ENCODE data around the gene ARHGAP4.

GRCh38 chrX:153934762-153935325 lies 8.8 kb upstream of the ARHGAP4 start, which contains the start of gene NAA10:
- TF ChIP-seq EZH2 (IDR thresholded peaks at IDR 0.05) (no peak), POLR2AphosphoS5 (IDR thresholded peaks at IDR 0.05; ENCODE audit: borderline replicate concordance, low read depth, low read length) (peak; percentile 22; the same call in 1 of the 2 replicates)
